Body of pancreas (tissue), 4 donors: ENCODE results near the gene ZNF805. TPM values are rescaled to one million over a fixed set of nuclear protein-coding genes. Genes with fewer than 3 reads are reported as not detected.

Experiments
- ATAC-seq: fragments of 150-250 bp; one replicate; pipeline ENCODE4 v1.9.1; 2016
- DNase-seq, 4 donors: peaks; one replicate each; pipeline ENCODE4 v3.0.0-alpha.2; 2019
- H3K27ac ChIP-seq, 4 donors: fragments of 200-600 bp; sonication (generic); 1 replicate in 3 of 4; 2 replicates in 1 of 4; pipeline versions ENCODE4 v1.5.1 to v1.6.1; 2016 to 2019; ENCODE audit warnings: mild to moderate bottlenecking in 1 of 4, mixed read lengths in 1 of 4, moderate library complexity in 1 of 4
- H3K27me3 ChIP-seq, 2 donors: fragments of 200-600 bp; sonication (generic); one replicate each; pipeline ENCODE4 v1.6.0; 2016; ENCODE audit warnings: mild to moderate bottlenecking in 1 of 2
- H3K36me3 ChIP-seq, 2 donors: fragments of 200-600 bp; sonication (generic); replicated peaks in 1 of 2; 2 replicates each; pipeline ENCODE4 v1.5.1; 2016; ENCODE audit warnings: low read depth in 2 of 2; ENCODE audit not compliant: insufficient read depth in 1 of 2
- H3K4me1 ChIP-seq: fragments of 200-600 bp; sonication (generic); one replicate; pipeline ENCODE4 v1.6.0; 2016
- H3K4me3 ChIP-seq, 2 donors: fragments of 200-600 bp; sonication (generic); 1 replicate in 1 of 2; 2 replicates in 1 of 2; pipeline ENCODE4 v1.5.1; 2016 to 2019
- H3K9me3 ChIP-seq, 3 donors: fragments of 200-600 bp; sonication (generic); 1 replicate in 2 of 3; 2 replicates in 1 of 3; pipeline ENCODE4 v1.5.1; 2016
- POLR2A ChIP-seq, 3 donors: fragments of 450-650 bp; IDR thresholded peaks; one replicate each; pipeline ENCODE4 v1.6.1; 2016; ENCODE audit warnings: antibody characterized with exemption in 3 of 3, mild to moderate bottlenecking in 2 of 3
- WGBS, 2 donors: methylation state at CpG; one replicate each; pipeline ENCODE4 v1.1.5; 2017; 5-methylcytosine and 5-hydroxymethylcytosine counted together
- intact Hi-C: fragments of 100-400 bp; cut with DNase I; formaldehyde crosslinking; loops from one replicate; pipeline ENCODE4 v1.15.1; 2023
- total RNA-seq, 2 donors: library from RNA; depleted of rRNA; stranded (reverse); fragments of >200 nt; gene quantifications; one replicate each; pipeline ENCODE4 v1.1.0, GENCODE V29; 2016
- TF ChIP-seq, protein P1 (sequence below), 7 experiments: fragments of 450-650 bp in 4 of 7; fragments of 200-600 bp in 3 of 7; sonication (generic) in 3 of 7; IDR thresholded peaks; one replicate each; pipeline ENCODE4 v1.5.1; 2016 to 2019; ENCODE audit warnings: antibody characterized with exemption in 7 of 7

The ZNF805 gene
- total RNA-seq, 2 donors from 2014 or later: 8.8 to 13.8 TPM

GRCh38 chr19:57233207-57233606 is 7.2 kb upstream of the ZNF805 start:
- intact Hi-C loops: no loop called here
- Histone ChIP-seq H3K36me3 (no peaks in the 10 kb centered on the region), H3K9me3 (no peaks in the 10 kb centered on the region), H3K4me3 (no peak overlapping the region), H3K4me1 (no peaks in the 10 kb centered on the region), H3K27me3 (no peaks in the 10 kb centered on the region), H3K27ac (no peak overlapping the region)
- ATAC-seq (no peak), DNase-seq (no peak)
- 68 to 73% methylated on average over 1 of the region's 1 CpG for WGBS, 2 donors
- no peak for TF ChIP-seq POLR2A (IDR thresholded peaks at IDR 0.05)
- TF ChIP-seq, protein P1, sequence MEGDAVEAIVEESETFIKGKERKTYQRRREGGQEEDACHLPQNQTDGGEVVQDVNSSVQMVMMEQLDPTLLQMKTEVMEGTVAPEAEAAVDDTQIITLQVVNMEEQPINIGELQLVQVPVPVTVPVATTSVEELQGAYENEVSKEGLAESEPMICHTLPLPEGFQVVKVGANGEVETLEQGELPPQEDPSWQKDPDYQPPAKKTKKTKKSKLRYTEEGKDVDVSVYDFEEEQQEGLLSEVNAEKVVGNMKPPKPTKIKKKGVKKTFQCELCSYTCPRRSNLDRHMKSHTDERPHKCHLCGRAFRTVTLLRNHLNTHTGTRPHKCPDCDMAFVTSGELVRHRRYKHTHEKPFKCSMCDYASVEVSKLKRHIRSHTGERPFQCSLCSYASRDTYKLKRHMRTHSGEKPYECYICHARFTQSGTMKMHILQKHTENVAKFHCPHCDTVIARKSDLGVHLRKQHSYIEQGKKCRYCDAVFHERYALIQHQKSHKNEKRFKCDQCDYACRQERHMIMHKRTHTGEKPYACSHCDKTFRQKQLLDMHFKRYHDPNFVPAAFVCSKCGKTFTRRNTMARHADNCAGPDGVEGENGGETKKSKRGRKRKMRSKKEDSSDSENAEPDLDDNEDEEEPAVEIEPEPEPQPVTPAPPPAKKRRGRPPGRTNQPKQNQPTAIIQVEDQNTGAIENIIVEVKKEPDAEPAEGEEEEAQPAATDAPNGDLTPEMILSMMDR (IDR thresholded peaks at IDR 0.05): no peak

DNA sequence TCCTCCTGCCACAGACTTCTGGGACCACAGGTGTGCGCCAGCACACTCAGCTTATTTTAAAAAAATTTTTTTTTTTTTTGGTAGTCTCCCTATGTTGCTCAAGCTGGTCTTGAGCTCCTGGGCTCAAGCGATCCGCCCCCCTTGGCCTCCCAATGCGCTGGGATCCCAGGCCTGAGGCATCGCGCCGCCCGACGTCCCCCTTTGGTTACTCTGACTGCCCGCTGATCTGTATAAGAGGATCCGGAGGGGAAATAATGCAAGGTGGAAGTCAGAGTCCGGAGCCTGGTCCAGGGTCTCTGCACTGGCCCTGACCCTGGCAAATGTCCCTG is 486 bp upstream of the ZNF805 start:
- DNase-seq: no peak
- ATAC-seq: no peak
- Histone ChIP-seq H3K36me3 (peaks cover 4 to 6% of the 10 kb centered on the region in 2 donors), H3K4me1 (peaks cover 26% of the 10 kb centered on the region), H3K4me3 (peak overlapping the region; percentile 67 to 73), H3K9me3 (no peaks in the 10 kb centered on the region), H3K27me3 (no peaks in the 10 kb centered on the region), H3K27ac (peak overlapping the region; percentile 70 to 91 (median 83))
- TF ChIP-seq, protein P1 (IDR thresholded peaks at IDR 0.05): no peak
- TF ChIP-seq POLR2A (IDR thresholded peaks at IDR 0.05): no peak
- WGBS, 2 donors: 21 to 50% methylated on average over 3 to 12 of the region's 12 CpGs
- intact Hi-C loops: no loop called here

DNA sequence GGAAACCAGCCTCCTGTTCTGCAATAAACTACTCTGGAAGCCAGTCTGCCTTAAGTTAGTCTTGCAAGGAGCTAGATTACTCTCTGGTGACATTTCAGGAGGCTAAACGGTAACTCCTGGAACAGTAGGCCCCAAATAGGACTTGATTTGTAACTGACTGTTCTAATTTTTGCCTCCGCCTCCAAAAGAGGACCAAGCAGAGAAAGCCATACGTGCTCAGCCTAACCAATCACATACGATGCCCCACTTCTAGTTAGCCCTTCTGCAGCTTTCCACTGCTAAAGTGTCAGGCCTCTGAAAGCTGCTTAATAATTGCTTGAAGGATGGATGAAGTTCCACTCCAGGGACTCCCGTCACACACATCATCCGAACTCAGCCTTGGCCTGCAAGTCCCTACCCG is 744 bp downstream of the ZNF805 start:
- no peak for TF ChIP-seq POLR2A (IDR thresholded peaks at IDR 0.05)
- TF ChIP-seq, protein P1 (IDR thresholded peaks at IDR 0.05): no peak

GRCh38 chr19:57242821-57243220 is 2.4 kb downstream of the ZNF805 start:
- H3K27me3 ChIP-seq: no peaks in the 10 kb centered on the region
- peaks cover 6 to 13% of the 10 kb centered on the region in 2 donors for H3K36me3 ChIP-seq
- no peak overlapping the region for H3K27ac ChIP-seq
- WGBS, 2 donors: 87 to 94% methylated on average over 4 to 5 of the region's 5 CpGs
- H3K4me1 ChIP-seq: peaks cover 26% of the 10 kb centered on the region
- intact Hi-C loops: no loop called here
- no peak overlapping the region for H3K4me3 ChIP-seq
- no peak for ATAC-seq
- no peak for DNase-seq
- TF ChIP-seq POLR2A (IDR thresholded peaks at IDR 0.05): no peak
- TF ChIP-seq, protein P1 (IDR thresholded peaks at IDR 0.05): no peak
- H3K9me3 ChIP-seq: no peaks in the 10 kb centered on the region

More for the DNA sequence above, 744 bp downstream of the ZNF805 start:
- Histone ChIP-seq H3K27me3 (no peaks in the 10 kb centered on the region), H3K4me1 (peaks cover 26% of the 10 kb centered on the region), H3K27ac (peak overlapping the region; percentile 70 to 91 (median 83)), H3K9me3 (no peaks in the 10 kb centered on the region), H3K4me3 (peak overlapping the region; percentile 67 to 73), H3K36me3 (peaks cover 6 to 11% of the 10 kb centered on the region in 2 donors)
- 6 to 11% methylated on average over 7 of the region's 7 CpGs for WGBS, 2 donors
- intact Hi-C loops: no loop called here
- no peak for DNase-seq
- no peak for ATAC-seq

DNA sequence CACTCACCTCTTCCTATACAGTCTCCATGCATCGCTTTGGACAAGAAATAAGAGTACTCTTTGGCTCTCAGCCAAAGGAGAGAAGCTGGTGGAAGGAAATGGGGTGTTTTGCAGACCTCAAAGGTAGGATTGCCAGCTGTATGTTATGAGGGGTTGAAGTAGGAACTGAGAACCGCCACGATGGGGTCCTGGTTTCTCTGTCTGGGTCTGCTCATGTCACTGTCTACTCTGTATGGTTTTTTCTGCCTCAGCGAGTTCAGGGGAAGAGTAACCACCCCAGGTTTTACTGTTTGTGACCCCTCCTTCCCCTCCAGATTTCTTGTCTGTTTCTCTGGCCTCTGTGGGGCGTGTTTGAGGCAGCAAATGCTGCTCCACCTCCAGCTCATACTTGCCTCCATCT is 4.1 kb downstream of the ZNF805 start:
- Histone ChIP-seq H3K4me1 (peaks cover 26% of the 10 kb centered on the region), H3K27ac (no peak overlapping the region), H3K27me3 (no peaks in the 10 kb centered on the region), H3K36me3 (peaks cover 13 to 21% of the 10 kb centered on the region in 2 donors), H3K4me3 (no peak overlapping the region), H3K9me3 (no peaks in the 10 kb centered on the region)
- DNase-seq: no peak
- TF ChIP-seq POLR2A (IDR thresholded peaks at IDR 0.05): no peak
- TF ChIP-seq, protein P1 (IDR thresholded peaks at IDR 0.05): no peak
- 87 to 97% methylated on average over 5 of the region's 5 CpGs for whole genome bisulfite sequencing, 2 donors
- no peak for ATAC-seq
- intact Hi-C loops: no loop called here
